Gastrocnemius medialis (tissue), 4 donors: ENCODE data around the gene GARNL3. TPM values are rescaled to one million over a fixed set of nuclear protein-coding genes. Genes with fewer than 3 reads are reported as not detected.

Source experiments
- ATAC-seq, 2 donors: fragments of 150-250 bp; one replicate each; pipeline ENCODE4 v1.9.1; 2016
- DNase-seq, 2 donors: peaks; one replicate each; pipeline ENCODE4 v3.0.0-alpha.2; 2019
- H3K27ac ChIP-seq, 4 donors: fragments of 200-600 bp; sonication (generic); 1 replicate in 1 of 4; 2 replicates in 3 of 4; pipeline ENCODE4 v1.5.1; 2016 to 2018; ENCODE audit warnings: mild to moderate bottlenecking in 2 of 4, moderate library complexity in 1 of 4
- H3K27me3 ChIP-seq, 3 donors: fragments of 200-600 bp; sonication (generic) in 2 of 3; 1 replicate in 1 of 3; 2 replicates in 2 of 3; pipeline versions ENCODE4 v1.5.1 to v1.6.0; 2016 to 2019; ENCODE audit warnings: mild to moderate bottlenecking in 1 of 3, moderate library complexity in 1 of 3
- H3K36me3 ChIP-seq, 2 donors: fragments of 200-600 bp; sonication (generic) in 1 of 2; one replicate each; pipeline ENCODE4 v1.5.1; 2017 to 2018
- H3K4me1 ChIP-seq, 2 donors: fragments of 200-600 bp; sonication (generic) in 1 of 2; one replicate each; pipeline ENCODE4 v1.5.1; 2016 to 2017; ENCODE audit warnings: mild to moderate bottlenecking in 2 of 2
- H3K4me3 ChIP-seq, 4 donors: fragments of 200-600 bp; sonication (generic) in 3 of 4; 1 replicate in 1 of 4; 2 replicates in 3 of 4; pipeline ENCODE4 v1.5.1; 2016 to 2019; ENCODE audit warnings: mild to moderate bottlenecking in 2 of 4
- H3K9me3 ChIP-seq, 3 donors: fragments of 200-600 bp; sonication (generic) in 2 of 3; 1 replicate in 1 of 3; 2 replicates in 2 of 3; pipeline ENCODE4 v1.5.1; 2016 to 2019
- CTCF ChIP-seq, 5 experiments: fragments of 450-650 bp in 3 of 5; fragments of 200-600 bp in 2 of 5; sonication (generic) in 2 of 5; IDR thresholded peaks in 4 of 5; conservative IDR thresholded peaks in 1 of 5; 1 replicate in 4 of 5; 2 replicates in 1 of 5; pipeline ENCODE4 v1.5.1; 2016 to 2019; ENCODE audit warnings: antibody characterized with exemption in 5 of 5, mild to moderate bottlenecking in 3 of 5, moderate library complexity in 3 of 5
- POLR2A ChIP-seq, 2 donors: fragments of 450-650 bp; IDR thresholded peaks; one replicate each; pipeline ENCODE4 v1.6.1; 2017; ENCODE audit warnings: antibody characterized with exemption in 2 of 2, mild to moderate bottlenecking in 2 of 2, moderate library complexity in 2 of 2
- in situ Hi-C, 4 donors: fragments of 200-750 bp; cut with MboI; loops; one replicate each; pipeline versions ENCODE4 v1.15.0 to v1.8.0; 2017; ENCODE audit warnings: low sequenced_read_pairs in 4 of 4
- intact Hi-C: fragments of 100-400 bp; cut with DNase I; formaldehyde crosslinking; loops from one replicate; pipeline ENCODE4 v1.15.1; 2023; ENCODE audit warnings: low total_unique reads
- total RNA-seq, 4 donors: library from RNA; depleted of rRNA; stranded (reverse); fragments of >200 nt; gene quantifications; one replicate each; pipeline versions ENCODE4 v1.1.0 to v1.2.3, GENCODE V29; 2016

Gene GARNL3
- total RNA-seq, 4 donors from 2014 or later, result 2.5 to 5.7 (median 3.0) TPM

- ATAC-seq (no peak), DNase-seq (no peak)
- H3K36me3 ChIP-seq, result peaks cover 0 to 39% of the 10 kb centered on the region in 2 donors
Measured at GRCh38 chr9:127406799-127407491, 142.4 kb downstream of the GARNL3 start.

DNA sequence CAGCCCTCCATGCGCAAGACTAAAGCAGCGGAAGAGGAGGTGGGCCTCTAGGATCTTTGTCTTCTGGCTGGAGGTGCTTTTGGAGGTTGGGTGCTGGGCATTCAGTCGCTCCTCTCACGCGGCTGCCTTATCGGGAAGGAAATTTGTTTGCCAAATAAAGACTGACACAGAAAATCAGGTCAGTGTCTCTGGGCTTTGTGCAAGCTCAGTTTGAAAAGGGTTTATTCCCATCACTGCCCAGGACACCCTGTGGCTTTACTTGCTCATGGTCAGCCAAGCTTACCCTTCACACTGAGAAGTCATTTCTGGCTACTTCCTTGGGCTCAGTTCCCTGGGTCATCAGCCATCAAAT is 142.9 kb downstream of the GARNL3 start:
- no peak overlapping the region for H3K4me3 ChIP-seq
- H3K4me1 ChIP-seq, result no peaks in the 10 kb centered on the region
- H3K27me3 ChIP-seq, result no peaks in the 10 kb centered on the region
- in situ Hi-C loops (loop anchor here in 1 of 4 donors (25.0 kb wide), 1 partner anchor 470 kb away; no protein-coding TSS in a partner anchor), intact Hi-C loops (no loop called here)
- DNase-seq (no peak), ATAC-seq (no peak)
- peaks cover 0 to 39% of the 10 kb centered on the region in 2 donors for H3K36me3 ChIP-seq
- TF ChIP-seq POLR2A (IDR thresholded peaks at IDR 0.05) (no peak), CTCF (IDR thresholded peaks at IDR 0.05 in 4 of 5, conservative IDR thresholded peaks at IDR 0.05 in 1 of 5) (no peak)
- H3K9me3 ChIP-seq, result no peaks in the 10 kb centered on the region
- H3K27ac ChIP-seq, result no peak overlapping the region

More at GRCh38 chr9:127406799-127407491, 142.4 kb downstream of the GARNL3 start:
- in situ Hi-C loops, result loop anchor here in 1 of 4 donors (25.0 kb wide), 1 partner anchor 470 kb away; no protein-coding TSS in a partner anchor
- TF ChIP-seq POLR2A (IDR thresholded peaks at IDR 0.05) (no peak), CTCF (IDR thresholded peaks at IDR 0.05 in 4 of 5, conservative IDR thresholded peaks at IDR 0.05 in 1 of 5) (no peak)
- intact Hi-C loops, result no loop called here
- Histone ChIP-seq H3K4me3 (no peak overlapping the region), H3K9me3 (no peaks in the 10 kb centered on the region), H3K4me1 (no peaks in the 10 kb centered on the region), H3K27ac (no peak overlapping the region), H3K27me3 (no peaks in the 10 kb centered on the region)

- Histone ChIP-seq H3K36me3 (peaks cover 0 to 14% of the 10 kb centered on the region in 2 donors), H3K4me3 (no peak overlapping the region), H3K27me3 (no peaks in the 10 kb centered on the region), H3K27ac (no peak overlapping the region), H3K9me3 (no peaks in the 10 kb centered on the region), H3K4me1 (no peaks in the 10 kb centered on the region)
- no peak for TF ChIP-seq POLR2A (IDR thresholded peaks at IDR 0.05)
- no peak for TF ChIP-seq CTCF (IDR thresholded peaks at IDR 0.05 in 4 of 5, conservative IDR thresholded peaks at IDR 0.05 in 1 of 5)
- ATAC-seq (no peak), DNase-seq (no peak)
- in situ Hi-C loops, result loop anchor here in 1 of 4 donors (25.0 kb wide), 1 partner anchor 474 kb away; no protein-coding TSS in a partner anchor
- intact Hi-C loops, result no loop called here
Measured at GRCh38 chr9:127411122-127411521, 146.5 kb downstream of the GARNL3 start.

- in situ Hi-C loops (loop anchor here in 1 of 4 donors (25.0 kb wide), 1 partner anchor 478 kb away; no protein-coding TSS in a partner anchor), intact Hi-C loops (no loop called here)
- ATAC-seq (no peak), DNase-seq (no peak)
- no peaks in the 10 kb centered on the region for H3K36me3 ChIP-seq
- H3K9me3 ChIP-seq, result no peaks in the 10 kb centered on the region
- H3K4me1 ChIP-seq, result no peaks in the 10 kb centered on the region
- no peak overlapping the region for H3K27ac ChIP-seq
- no peak overlapping the region for H3K4me3 ChIP-seq
- no peaks in the 10 kb centered on the region for H3K27me3 ChIP-seq
- TF ChIP-seq CTCF (IDR thresholded peaks at IDR 0.05 in 4 of 5, conservative IDR thresholded peaks at IDR 0.05 in 1 of 5) (no peak), POLR2A (IDR thresholded peaks at IDR 0.05) (no peak)
Measured at GRCh38 chr9:127415141-127415540, 150.6 kb downstream of the GARNL3 start.
